Muscle of leg (tissue), 11 donors: ENCODE results near the gene ACSM2A. TPM values are rescaled to one million over a fixed set of nuclear protein-coding genes. Genes with fewer than 3 reads are reported as not detected.
"Not testable (repeated sequence)": the region's sequence is repeated elsewhere in the genome, so short reads cannot be mapped to it uniquely, and the experiment has no call there.

Experiments
- DNase-seq: peaks from one replicate; pipeline ENCODE4 v3.0.0; 2013
- H3K27ac ChIP-seq: one replicate; pipeline ENCODE4 v1.5.1; 2013; ENCODE audit warnings: mild to moderate bottlenecking, low read length, control low read depth
- H3K27me3 ChIP-seq: one replicate; pipeline ENCODE4 v1.6.1; 2013; ENCODE audit warnings: low read length; ENCODE audit not compliant: control insufficient read depth, insufficient read depth
- H3K36me3 ChIP-seq: one replicate; pipeline ENCODE4 v1.6.1; 2013; ENCODE audit warnings: low read length; ENCODE audit not compliant: control insufficient read depth, insufficient read depth
- H3K4me1 ChIP-seq: one replicate; pipeline ENCODE4 v1.6.1; 2013; ENCODE audit warnings: low read length; ENCODE audit not compliant: control insufficient read depth, insufficient read depth
- H3K4me3 ChIP-seq: one replicate; pipeline ENCODE4 v1.5.1; 2013; ENCODE audit warnings: low read length, control low read depth
- H3K9me3 ChIP-seq: replicated peaks from 2 replicates; pipeline ENCODE4 v1.6.1; 2013; ENCODE audit warnings: low read depth, low read length; ENCODE audit not compliant: control insufficient read depth
- WGBS: methylation state at CpG from one replicate; pipeline ENCODE4 v1.1.5; 2013; ENCODE audit warnings: missing lambda C conversion rate; ENCODE audit not compliant: insufficient coverage; 5-methylcytosine and 5-hydroxymethylcytosine counted together
- polyA plus RNA-seq, 8 donors: library from polyadenylated mRNA; unstranded; fragments of 120-200 nt; gene quantifications; one replicate each; pipeline versions ENCODE4 v1.2.1 to v1.2.3, GENCODE V29; 2013; ENCODE audit warnings: inconsistent platforms in 1 of 8, low replicate concordance in 1 of 8; ENCODE audit not compliant: insufficient read length in 8 of 8, insufficient read depth in 1 of 8
- total RNA-seq: library from RNA; stranded (reverse); fragments of 120-200 nt; gene quantifications from one replicate; pipeline ENCODE4 v1.2.4, GENCODE V29; 2013

Gene ACSM2A
- total and polyA plus RNA-seq, 9 donors = 0.09 to 0.61 (median 0.24) TPM

DNA sequence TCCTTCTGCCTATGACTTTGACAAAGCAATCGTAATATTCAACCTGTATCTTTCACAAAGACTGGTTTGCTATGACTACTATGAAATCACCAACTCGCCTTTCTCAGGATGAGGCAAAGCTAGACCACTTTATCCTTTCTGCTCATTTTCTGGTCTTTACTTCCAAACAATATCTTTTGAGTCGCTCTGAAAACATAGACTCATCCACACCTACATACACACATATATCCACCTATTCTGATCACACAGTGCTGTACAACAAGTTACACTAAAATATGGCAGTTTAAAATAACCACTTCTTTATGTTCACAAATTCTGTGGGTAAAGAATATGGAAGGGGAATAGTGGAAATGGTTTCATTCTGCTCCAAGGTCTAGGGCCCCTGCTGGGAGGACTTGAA, 39.7 kb downstream of the ACSM2A start:
- DNase-seq, H3K36me3 ChIP-seq, H3K27ac ChIP-seq, H3K27me3 ChIP-seq, H3K4me3 ChIP-seq, H3K4me1 ChIP-seq, H3K9me3 ChIP-seq: not testable (repeated sequence)
- whole genome bisulfite sequencing = no CpG with 5 or more reads among the region's 3 CpGs

DNA sequence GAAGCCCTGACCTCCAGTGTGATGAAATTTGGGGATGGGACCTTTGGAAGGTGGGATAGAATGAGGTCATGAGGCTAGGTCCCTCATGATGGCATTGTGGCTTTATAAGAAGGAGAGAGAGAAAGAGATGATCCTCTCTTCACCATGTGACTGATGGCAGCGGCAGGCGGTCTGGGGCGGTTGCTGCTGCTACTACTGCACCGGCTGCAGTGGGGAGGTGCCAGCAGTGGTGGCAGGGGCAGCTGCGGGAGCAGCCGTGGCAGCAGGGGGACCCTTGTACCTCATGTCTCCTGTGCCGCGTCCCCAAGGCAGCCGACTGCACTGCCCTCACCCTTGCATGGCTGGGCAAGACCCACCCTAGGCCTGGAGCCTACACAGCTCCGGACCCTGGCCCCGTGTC, 40.1 kb downstream of the ACSM2A start:
- not testable (repeated sequence) for H3K27me3 ChIP-seq, H3K27ac ChIP-seq, DNase-seq, H3K9me3 ChIP-seq, H3K36me3 ChIP-seq, H3K4me3 ChIP-seq, H3K4me1 ChIP-seq
- WGBS = no CpG with 5 or more reads among the region's 11 CpGs

DNA sequence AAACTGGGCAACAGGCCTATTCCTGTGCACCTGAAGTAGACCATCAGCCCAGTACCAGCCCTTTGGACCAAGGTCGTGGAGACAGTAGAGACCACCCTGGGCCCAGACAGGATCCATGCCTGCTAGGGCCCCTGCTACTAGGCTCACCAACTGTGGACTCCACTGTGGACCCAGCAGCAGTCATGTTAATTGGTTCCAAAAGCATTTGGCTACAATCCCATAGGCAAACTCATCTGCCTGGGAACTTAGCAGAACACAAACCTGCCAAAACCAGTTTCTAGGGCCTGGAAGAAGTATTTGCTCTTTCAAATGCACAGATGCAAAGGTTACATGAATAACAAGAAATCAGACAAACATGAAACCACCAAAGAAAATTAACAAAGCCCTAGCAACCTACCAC, 53.1 kb downstream of the ACSM2A start:
- WGBS = 55% methylated on average over 1 of the region's 1 CpG
- Histone ChIP-seq H3K4me3 (no peak overlapping the region), H3K36me3 (no peaks in the 10 kb centered on the region), H3K9me3 (peaks cover 11% of the 10 kb centered on the region), H3K27ac (no peak overlapping the region), H3K27me3 (no peaks in the 10 kb centered on the region), H3K4me1 (no peaks in the 10 kb centered on the region)
- no peak for DNase-seq

DNA sequence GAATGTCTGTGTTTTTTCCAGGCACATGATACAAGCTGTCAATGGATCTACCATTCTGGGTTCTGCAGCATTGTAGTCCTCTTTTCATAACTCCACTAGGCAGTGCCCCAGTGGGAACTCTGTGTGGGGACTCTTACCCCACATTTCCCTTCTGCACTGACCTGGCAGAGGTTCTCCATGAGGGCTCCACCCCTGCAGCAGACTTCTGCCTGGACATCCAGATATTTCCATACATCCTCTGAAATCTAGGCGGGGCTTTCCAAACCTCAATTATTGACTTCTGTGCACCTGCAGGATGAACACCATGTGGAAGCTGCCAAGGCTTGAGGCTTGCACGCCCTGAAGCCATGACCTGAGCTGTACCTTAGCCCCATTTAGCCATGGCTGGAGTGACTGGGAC, 56.0 kb downstream of the ACSM2A start:
- peaks cover 11% of the 10 kb centered on the region for H3K9me3 ChIP-seq
- H3K4me1 ChIP-seq = no peaks in the 10 kb centered on the region
- H3K27me3 ChIP-seq = no peaks in the 10 kb centered on the region
- no peaks in the 10 kb centered on the region for H3K36me3 ChIP-seq
- H3K4me3 ChIP-seq = no peak overlapping the region
- 63% methylated on average over 2 of the region's 2 CpGs for WGBS
- no peak overlapping the region for H3K27ac ChIP-seq
- no peak for DNase-seq

DNA sequence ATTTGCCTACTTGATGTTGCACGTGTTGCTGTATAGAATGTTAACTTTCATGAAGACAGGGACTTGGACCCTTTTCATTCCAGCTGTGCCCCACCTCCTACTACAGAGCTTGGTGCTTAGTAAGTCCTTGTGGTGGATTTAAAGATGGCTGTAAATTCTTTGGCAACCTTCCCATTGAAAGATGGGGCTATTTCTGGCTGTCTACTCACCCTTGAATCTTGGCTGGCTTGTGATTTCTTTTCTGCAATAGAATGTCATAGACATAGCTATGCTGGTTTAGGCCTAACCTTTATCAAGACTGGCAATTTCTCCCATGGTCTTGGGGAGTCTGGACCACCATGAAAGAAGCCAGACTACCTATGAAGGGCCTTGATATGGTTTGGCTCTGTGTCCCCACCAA, 59.0 kb downstream of the ACSM2A start:
- WGBS = no CpG with 5 or more reads among the region's 1 CpG
- H3K4me3 ChIP-seq = no peak overlapping the region

DNA sequence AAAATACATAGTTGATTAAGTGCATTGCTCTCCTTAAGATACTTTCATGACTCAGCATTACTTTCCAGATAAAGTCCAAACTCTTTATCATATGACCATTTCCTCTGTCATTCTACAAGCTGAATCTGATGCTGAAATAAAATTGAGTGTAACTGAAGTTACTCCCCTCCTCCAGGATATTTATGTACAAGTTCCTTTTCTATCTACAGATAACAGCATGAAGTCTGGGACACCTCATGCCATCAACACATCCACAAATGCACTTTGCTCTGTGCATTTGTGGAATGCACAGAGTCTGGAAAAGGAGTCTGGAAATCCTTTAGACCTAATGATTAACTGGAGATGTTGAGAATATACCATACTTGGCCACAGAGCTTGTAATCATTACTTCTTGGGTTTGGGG, 64.4 kb downstream of the ACSM2A start:
- H3K27me3 ChIP-seq = no peaks in the 10 kb centered on the region
- no peaks in the 10 kb centered on the region for H3K36me3 ChIP-seq
- no peaks in the 10 kb centered on the region for H3K4me1 ChIP-seq
- DNase-seq = no peak
- no peak overlapping the region for H3K27ac ChIP-seq
- H3K9me3 ChIP-seq = no peaks in the 10 kb centered on the region
- H3K4me3 ChIP-seq = no peak overlapping the region

More for the DNA sequence above, 59.0 kb downstream of the ACSM2A start:
- no peak overlapping the region for H3K27ac ChIP-seq
- peaks cover 8% of the 10 kb centered on the region for H3K9me3 ChIP-seq
- DNase-seq = no peak
- H3K4me1 ChIP-seq = no peaks in the 10 kb centered on the region
- H3K36me3 ChIP-seq = no peaks in the 10 kb centered on the region
- no peaks in the 10 kb centered on the region for H3K27me3 ChIP-seq

DNA sequence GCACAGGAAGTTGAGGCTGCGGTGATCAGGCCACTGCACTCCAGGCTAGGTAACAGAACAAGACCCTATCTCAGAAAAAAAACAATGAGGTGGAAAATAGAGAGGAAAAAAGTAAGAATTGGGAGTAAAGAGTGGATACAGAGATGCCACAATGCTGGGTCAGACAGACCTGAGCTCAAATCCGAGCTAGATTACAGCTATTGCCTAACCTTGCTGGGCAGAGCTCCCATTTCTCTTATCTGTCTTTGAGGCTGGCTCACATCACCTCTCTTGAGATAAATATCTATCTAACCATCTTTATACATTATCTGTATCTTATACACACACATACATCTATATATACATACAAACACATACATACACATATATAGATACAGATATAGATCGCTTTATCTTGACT, 65.8 kb downstream of the ACSM2A start:
- H3K27ac ChIP-seq = no peak overlapping the region
- H3K9me3 ChIP-seq = no peaks in the 10 kb centered on the region
- no peaks in the 10 kb centered on the region for H3K27me3 ChIP-seq
- H3K36me3 ChIP-seq = no peaks in the 10 kb centered on the region
- 100% methylated on average over 1 of the region's 3 CpGs for WGBS
- DNase-seq = no peak
- no peak overlapping the region for H3K4me3 ChIP-seq
- no peaks in the 10 kb centered on the region for H3K4me1 ChIP-seq

DNA sequence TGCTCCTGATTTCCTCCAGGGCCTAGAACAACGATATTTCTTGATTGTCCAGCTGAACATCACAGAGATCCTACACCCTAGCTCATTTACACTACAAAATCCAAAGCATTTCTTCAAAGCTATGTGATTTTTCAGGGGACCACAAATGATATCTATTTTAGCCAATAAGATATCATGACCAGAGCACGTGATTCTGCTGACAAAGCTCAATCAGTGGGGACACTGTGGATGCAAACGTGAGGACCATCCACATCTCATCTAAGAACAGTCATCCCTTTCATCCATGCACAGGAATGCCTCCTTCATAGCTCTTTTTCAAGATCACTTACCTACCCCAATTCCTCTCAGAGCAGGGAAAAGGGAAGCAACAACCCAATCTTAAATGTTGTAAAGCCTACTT, 67.9 kb downstream of the ACSM2A start:
- no peak for DNase-seq
- H3K9me3 ChIP-seq = no peaks in the 10 kb centered on the region
- 61% methylated on average over 3 of the region's 3 CpGs for WGBS
- no peak overlapping the region for H3K4me3 ChIP-seq
- H3K27me3 ChIP-seq = no peaks in the 10 kb centered on the region
- H3K4me1 ChIP-seq = no peaks in the 10 kb centered on the region
- no peaks in the 10 kb centered on the region for H3K36me3 ChIP-seq
- no peak overlapping the region for H3K27ac ChIP-seq

DNA sequence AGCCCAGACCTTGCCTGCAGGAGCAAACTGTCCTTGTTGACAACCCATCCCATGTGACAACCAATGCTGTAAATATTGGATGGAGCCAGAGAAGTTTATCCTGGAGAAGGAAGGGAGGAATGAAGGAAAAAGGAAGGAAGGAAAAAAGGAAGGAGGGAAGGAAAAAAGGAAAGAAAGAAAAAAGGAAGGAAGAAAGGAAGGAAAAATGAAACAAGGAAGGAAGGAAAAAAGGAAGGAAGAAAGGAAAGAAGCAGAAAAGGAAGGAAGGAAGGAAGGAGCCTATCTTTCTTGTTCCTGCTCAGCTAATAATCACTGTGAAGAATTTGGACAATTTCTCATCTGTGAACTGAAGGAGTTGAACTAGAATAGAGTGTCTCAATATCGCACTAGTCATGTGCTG, 68.8 kb downstream of the ACSM2A start:
- no peaks in the 10 kb centered on the region for H3K9me3 ChIP-seq
- no peaks in the 10 kb centered on the region for H3K36me3 ChIP-seq
- WGBS = no CpG with 5 or more reads among the region's 1 CpG
- no peak for DNase-seq
- no peaks in the 10 kb centered on the region for H3K27me3 ChIP-seq
- no peaks in the 10 kb centered on the region for H3K4me1 ChIP-seq
- H3K4me3 ChIP-seq = no peak overlapping the region
- no peak overlapping the region for H3K27ac ChIP-seq

DNA sequence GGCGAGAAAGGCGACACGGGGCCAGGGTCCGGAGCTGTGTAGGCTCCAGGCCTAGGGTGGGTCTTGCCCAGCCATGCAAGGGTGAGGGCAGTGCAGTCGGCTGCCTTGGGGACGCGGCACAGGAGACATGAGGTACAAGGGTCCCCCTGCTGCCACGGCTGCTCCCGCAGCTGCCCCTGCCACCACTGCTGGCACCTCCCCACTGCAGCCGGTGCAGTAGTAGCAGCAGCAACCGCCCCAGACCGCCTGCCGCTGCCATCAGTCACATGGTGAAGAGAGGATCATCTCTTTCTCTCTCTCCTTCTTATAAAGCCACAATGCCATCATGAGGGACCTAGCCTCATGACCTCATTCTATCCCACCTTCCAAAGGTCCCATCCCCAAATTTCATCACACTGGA, 80.5 kb downstream of the ACSM2A start:
- not testable (repeated sequence) for H3K9me3 ChIP-seq, H3K36me3 ChIP-seq, H3K27ac ChIP-seq, H3K4me3 ChIP-seq, H3K27me3 ChIP-seq, DNase-seq, H3K4me1 ChIP-seq
- WGBS = no CpG with 5 or more reads among the region's 13 CpGs

DNA sequence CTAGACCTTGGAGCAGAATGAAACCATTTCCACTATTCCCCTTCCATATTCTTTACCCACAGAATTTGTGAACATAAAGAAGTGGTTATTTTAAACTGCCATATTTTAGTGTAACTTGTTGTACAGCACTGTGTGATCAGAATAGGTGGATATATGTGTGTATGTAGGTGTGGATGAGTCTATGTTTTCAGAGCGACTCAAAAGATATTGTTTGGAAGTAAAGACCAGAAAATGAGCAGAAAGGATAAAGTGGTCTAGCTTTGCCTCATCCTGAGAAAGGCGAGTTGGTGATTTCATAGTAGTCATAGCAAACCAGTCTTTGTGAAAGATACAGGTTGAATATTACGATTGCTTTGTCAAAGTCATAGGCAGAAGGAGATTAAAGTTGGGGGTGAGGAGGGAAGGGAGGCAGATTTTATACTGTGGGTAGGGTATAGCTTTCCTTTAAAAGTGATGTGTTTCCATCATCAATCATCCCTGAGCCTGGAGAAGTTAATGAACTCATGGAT, 81.0 kb downstream of the ACSM2A start:
- H3K27me3 ChIP-seq, DNase-seq, H3K36me3 ChIP-seq, H3K4me1 ChIP-seq, H3K4me3 ChIP-seq, H3K27ac ChIP-seq, H3K9me3 ChIP-seq: not testable (repeated sequence)
- WGBS = no CpG with 5 or more reads among the region's 3 CpGs
